ENCODE data around the gene ATG12.
A peak's percentile ranks its signal among the peaks of the same experiment; 100 is the strongest.

The ATG12 gene

GRCh38 chr5:115816226-115817081 is 24.9 kb downstream of the ATG12 start, which contains the start of gene CDO1:
Gene CDO1, minus strand, starts transcription at chr5:115816659. Its CDS starts 262 bp downstream, at chr5:115816397.
- peak; percentile 46 to 54 for DNase-seq (ENCODE audit: low read depth in 2 of 2)
- H3K4me3 ChIP-seq (replicated peaks in 1 of 2; ENCODE audit: low read depth in 2 of 2, low read length in 2 of 2) = peak within 1 kb of the TSS; percentile 51 to 54
- no peak for TF ChIP-seq CTCF (IDR thresholded peaks at IDR 0.05; ENCODE audit: low read depth, low read length)

GRCh38 chr5:115815693-115816225 is 25.6 kb downstream of the ATG12 start:
- no peak for TF ChIP-seq CTCF (IDR thresholded peaks at IDR 0.05; ENCODE audit: low read depth, low read length)
- H3K4me3 ChIP-seq (replicated peaks in 1 of 2; ENCODE audit: low read depth in 2 of 2, low read length in 2 of 2) = peak overlapping the region; percentile 51 to 54
- no peak for DNase-seq (ENCODE audit: low read depth in 2 of 2)

GRCh38 chr5:115815006-115815692 is 26.2 kb downstream of the ATG12 start:
- H3K4me3 ChIP-seq (replicated peaks in 1 of 2; ENCODE audit: low read depth in 2 of 2, low read length in 2 of 2) = peak overlapping the region in 1 of 2 donors; percentile 54
- DNase-seq (ENCODE audit: low read depth in 2 of 2) = peak in 1 of 2 donors; percentile 9
- no peak for TF ChIP-seq CTCF (IDR thresholded peaks at IDR 0.05; ENCODE audit: low read depth, low read length)

- no peak for TF ChIP-seq CTCF (IDR thresholded peaks at IDR 0.05; ENCODE audit: low read depth, low read length)
- no peak for DNase-seq (ENCODE audit: low read depth in 2 of 2)
- no peak overlapping the region for H3K4me3 ChIP-seq (replicated peaks in 1 of 2; ENCODE audit: low read depth in 2 of 2, low read length in 2 of 2)
Measured at GRCh38 chr5:115813719-115814118, 27.6 kb downstream of the ATG12 start.

- no peak overlapping the region for H3K4me3 ChIP-seq (replicated peaks in 1 of 2; ENCODE audit: low read depth in 2 of 2, low read length in 2 of 2)
- TF ChIP-seq CTCF (IDR thresholded peaks at IDR 0.05; ENCODE audit: low read depth, low read length) = no peak
- DNase-seq (ENCODE audit: low read depth in 2 of 2) = no peak
Measured at GRCh38 chr5:115812372-115812771, 29.0 kb downstream of the ATG12 start.

- DNase-seq (ENCODE audit: low read depth in 2 of 2) = no peak
- H3K4me3 ChIP-seq (replicated peaks in 1 of 2; ENCODE audit: low read depth in 2 of 2, low read length in 2 of 2) = no peak overlapping the region
- TF ChIP-seq CTCF (IDR thresholded peaks at IDR 0.05; ENCODE audit: low read depth, low read length) = no peak
Measured at GRCh38 chr5:115811406-115811805, 30.0 kb downstream of the ATG12 start.
